Measurements from ENCODE around the gene NRG3. TPM values are rescaled to one million over a fixed set of nuclear protein-coding genes. Genes with fewer than 3 reads are reported as not detected.

NRG3 gene
- total RNA-seq, 1 donor from 2014 or later = 32.2 TPM

- no peaks in the 10 kb centered on the region for H3K36me3 Mint-ChIP-seq (ENCODE audit: insufficient read depth)
- H3K9me3 Mint-ChIP-seq (ENCODE audit: low read depth) = no peaks in the 10 kb centered on the region
- no peak for TF ChIP-seq CTCF (IDR thresholded peaks at IDR 0.05; ENCODE audit: unreplicated experiment)
- H3K27ac Mint-ChIP-seq = no peak overlapping the region
- H3K4me1 Mint-ChIP-seq (ENCODE audit: low read depth) = no peaks in the 10 kb centered on the region
- H3K4me3 Mint-ChIP-seq (ENCODE audit: low read depth) = no peak overlapping the region
- no peak for DNase-seq (ENCODE audit: low spot score, unreplicated experiment)
- H3K27me3 Mint-ChIP-seq = peaks cover 4% of the 10 kb centered on the region
Measured at GRCh38 chr10:81847675-81848074, 27.3 kb upstream of the NRG3 start.

GRCh38 chr10:81848514-81848913, 26.5 kb upstream of the NRG3 start:
- DNase-seq (ENCODE audit: low spot score, unreplicated experiment) = no peak
- H3K4me1 Mint-ChIP-seq (ENCODE audit: low read depth) = no peaks in the 10 kb centered on the region
- H3K36me3 Mint-ChIP-seq (ENCODE audit: insufficient read depth) = no peaks in the 10 kb centered on the region
- H3K4me3 Mint-ChIP-seq (ENCODE audit: low read depth) = no peak overlapping the region
- TF ChIP-seq CTCF (IDR thresholded peaks at IDR 0.05; ENCODE audit: unreplicated experiment) = no peak
- H3K27me3 Mint-ChIP-seq = peaks cover 4% of the 10 kb centered on the region
- no peaks in the 10 kb centered on the region for H3K9me3 Mint-ChIP-seq (ENCODE audit: low read depth)
- no peak overlapping the region for H3K27ac Mint-ChIP-seq

GRCh38 chr10:81848931-81849330, 26.1 kb upstream of the NRG3 start:
- TF ChIP-seq CTCF (IDR thresholded peaks at IDR 0.05; ENCODE audit: unreplicated experiment) = no peak
- Mint-ChIP-seq H3K36me3 (ENCODE audit: insufficient read depth) (no peaks in the 10 kb centered on the region), H3K27me3 (peaks cover 4% of the 10 kb centered on the region), H3K4me3 (ENCODE audit: low read depth) (no peak overlapping the region), H3K4me1 (ENCODE audit: low read depth) (no peaks in the 10 kb centered on the region), H3K9me3 (ENCODE audit: low read depth) (peaks cover 3% of the 10 kb centered on the region), H3K27ac (no peak overlapping the region)
- DNase-seq (ENCODE audit: low spot score, unreplicated experiment) = no peak

- Mint-ChIP-seq H3K9me3 (ENCODE audit: low read depth) (peaks cover 24% of the 10 kb centered on the region), H3K27me3 (no peaks in the 10 kb centered on the region), H3K36me3 (ENCODE audit: insufficient read depth) (peaks cover 6% of the 10 kb centered on the region)
Measured at GRCh38 chr10:81862596-81862995, 12.4 kb upstream of the NRG3 start.

GRCh38 chr10:81863771-81864170, 11.2 kb upstream of the NRG3 start:
- Mint-ChIP-seq H3K27me3 (peaks cover 2% of the 10 kb centered on the region), H3K4me1 (ENCODE audit: low read depth) (peaks cover 10% of the 10 kb centered on the region), H3K9me3 (ENCODE audit: low read depth) (peaks cover 24% of the 10 kb centered on the region), H3K27ac (no peak overlapping the region), H3K4me3 (ENCODE audit: low read depth) (no peak overlapping the region), H3K36me3 (ENCODE audit: insufficient read depth) (peaks cover 6% of the 10 kb centered on the region)
- no peak for TF ChIP-seq CTCF (IDR thresholded peaks at IDR 0.05; ENCODE audit: unreplicated experiment)
- DNase-seq (ENCODE audit: low spot score, unreplicated experiment) = no peak

More at GRCh38 chr10:81862596-81862995, 12.4 kb upstream of the NRG3 start:
- DNase-seq (ENCODE audit: low spot score, unreplicated experiment) = no peak
- no peak for TF ChIP-seq CTCF (IDR thresholded peaks at IDR 0.05; ENCODE audit: unreplicated experiment)
- Mint-ChIP-seq H3K4me3 (ENCODE audit: low read depth) (no peak overlapping the region), H3K27ac (no peak overlapping the region), H3K4me1 (ENCODE audit: low read depth) (peaks cover 8% of the 10 kb centered on the region)
